Large intestine (tissue), 3 donors: ENCODE results near the gene TMEM115. TPM values are rescaled to one million over a fixed set of nuclear protein-coding genes. Genes with fewer than 3 reads are reported as not detected.
"Not testable (repeated sequence)": the region's sequence is repeated elsewhere in the genome, so short reads cannot be mapped to it uniquely, and the experiment has no call there.

Source experiments
- DNase-seq, 2 donors: peaks; one replicate each; pipeline versions ENCODE4 v3.0.0 to v3.0.0-alpha.2; 2013
- H3K27ac ChIP-seq: one replicate; pipeline ENCODE4 v1.5.1; 2013; ENCODE audit warnings: low read length
- H3K27me3 ChIP-seq: 2 replicates; pipeline ENCODE4 v1.6.1; 2013; ENCODE audit warnings: low read length; ENCODE audit not compliant: control insufficient read depth, insufficient read depth
- H3K36me3 ChIP-seq: 2 replicates; pipeline ENCODE4 v1.6.1; 2013; ENCODE audit warnings: low read length; ENCODE audit not compliant: control insufficient read depth, insufficient read depth
- H3K4me1 ChIP-seq: one replicate; pipeline ENCODE4 v1.6.1; 2013; ENCODE audit warnings: low read length; ENCODE audit not compliant: control insufficient read depth, insufficient read depth
- H3K4me3 ChIP-seq: one replicate; pipeline ENCODE4 v1.5.1; 2013; ENCODE audit warnings: low read length
- H3K9me3 ChIP-seq: one replicate; pipeline ENCODE4 v1.6.1; 2013; ENCODE audit warnings: mild to moderate bottlenecking, low read depth, low read length, moderate library complexity; ENCODE audit not compliant: control insufficient read depth
- WGBS: methylation state at CpG from one replicate; pipeline ENCODE4 v1.1.5; 2013; ENCODE audit warnings: low lambda C conversion rate; ENCODE audit not compliant: insufficient coverage; 5-methylcytosine and 5-hydroxymethylcytosine counted together
- polyA plus RNA-seq: library from polyadenylated mRNA; unstranded; fragments of 120-200 nt; gene quantifications from one replicate; pipeline ENCODE4 v1.2.1, GENCODE V29; 2013

The TMEM115 gene
- polyA plus RNA-seq, 1 donor, result 44.2 TPM

- H3K4me1 ChIP-seq, result peaks cover 57% of the 10 kb centered on the region
- no peaks in the 10 kb centered on the region for H3K9me3 ChIP-seq
- H3K4me3 ChIP-seq, result no peak overlapping the region
- H3K36me3 ChIP-seq, result peaks cover 47% of the 10 kb centered on the region
- DNase-seq, result no peak
- WGBS, result no CpG with 5 or more reads among the region's 11 CpGs
- H3K27ac ChIP-seq, result no peak overlapping the region
- no peaks in the 10 kb centered on the region for H3K27me3 ChIP-seq
Observed at GRCh38 chr3:50318163-50318562, 41.2 kb downstream of the TMEM115 start.

- no CpG with 5 or more reads among the region's 6 CpGs for WGBS
- no peak for DNase-seq
- Histone ChIP-seq H3K4me3 (no peak overlapping the region), H3K27ac (peak overlapping the region; percentile 80), H3K9me3 (no peaks in the 10 kb centered on the region), H3K36me3 (peaks cover 47% of the 10 kb centered on the region), H3K27me3 (no peaks in the 10 kb centered on the region), H3K4me1 (peaks cover 49% of the 10 kb centered on the region)
Observed at GRCh38 chr3:50317300-50317699, 42.0 kb downstream of the TMEM115 start.

DNA sequence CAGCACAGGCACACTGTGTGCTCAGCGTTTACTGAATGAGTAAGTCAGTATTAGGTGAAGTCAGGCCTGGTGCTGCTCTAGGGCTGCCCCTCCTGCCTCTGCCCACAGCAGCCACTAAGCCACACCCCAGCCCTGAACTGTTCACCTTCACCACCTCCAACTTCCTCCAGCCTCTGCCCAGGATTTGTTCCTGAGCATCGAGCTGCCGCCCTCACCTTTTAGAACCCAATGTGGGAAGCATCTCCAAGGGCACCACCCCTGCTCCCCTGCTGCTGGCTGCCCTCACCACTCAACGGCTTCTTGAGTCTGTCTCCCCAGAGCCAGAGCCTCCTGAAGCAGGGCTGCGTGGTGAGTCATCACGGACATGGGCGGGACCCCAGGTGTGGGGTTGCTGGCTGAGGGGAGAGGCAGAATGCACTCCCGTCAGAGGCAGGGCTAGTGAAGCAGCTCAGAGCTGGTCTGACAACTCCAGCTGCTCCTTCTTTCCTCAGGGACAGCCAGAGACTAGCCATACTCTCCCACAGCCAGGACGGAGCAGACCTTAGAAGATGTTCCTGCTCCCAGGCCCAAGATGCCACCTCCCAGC is 42.6 kb downstream of the TMEM115 start:
- WGBS, result no CpG with 5 or more reads among the region's 9 CpGs
- Histone ChIP-seq H3K27me3 (no peaks in the 10 kb centered on the region), H3K4me1 (peaks cover 44% of the 10 kb centered on the region), H3K27ac (peak overlapping the region; percentile 80), H3K36me3 (peaks cover 47% of the 10 kb centered on the region), H3K4me3 (no peak overlapping the region), H3K9me3 (no peaks in the 10 kb centered on the region)
- DNase-seq, result peak; percentile 80 to 88

GRCh38 chr3:50314816-50315215 is 44.5 kb downstream of the TMEM115 start:
- H3K36me3 ChIP-seq, result peaks cover 45% of the 10 kb centered on the region
- peaks cover 37% of the 10 kb centered on the region for H3K4me1 ChIP-seq
- H3K9me3 ChIP-seq, result no peaks in the 10 kb centered on the region
- no peaks in the 10 kb centered on the region for H3K27me3 ChIP-seq
- H3K27ac ChIP-seq, result no peak overlapping the region
- H3K4me3 ChIP-seq, result no peak overlapping the region
- no peak for DNase-seq
- 100% methylated on average over 1 of the region's 4 CpGs for whole genome bisulfite sequencing

DNA sequence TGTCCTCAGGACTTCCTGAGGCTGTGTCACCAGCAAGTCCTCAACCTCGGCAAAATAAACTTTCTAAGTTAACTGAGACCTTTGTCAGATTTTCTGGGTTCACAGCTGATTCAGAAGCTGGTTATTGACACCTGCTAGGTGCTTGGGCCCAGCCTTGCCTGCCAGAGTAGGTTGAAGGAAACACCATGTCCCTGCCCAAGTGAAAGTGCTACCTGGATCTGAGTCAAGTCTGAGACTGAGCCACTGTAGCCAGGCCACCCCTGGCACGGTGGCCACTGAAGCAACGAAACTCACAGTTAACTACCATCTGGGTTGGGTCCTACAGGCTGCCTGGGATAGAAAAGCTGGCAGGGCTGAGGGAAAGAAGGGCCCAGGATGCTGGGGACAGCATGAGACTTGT is 45.0 kb downstream of the TMEM115 start:
- no peak overlapping the region for H3K27ac ChIP-seq
- no peak for DNase-seq
- no CpG with 5 or more reads among the region's 3 CpGs for WGBS
- no peaks in the 10 kb centered on the region for H3K27me3 ChIP-seq
- H3K9me3 ChIP-seq, result peaks cover under 1% of the 10 kb centered on the region
- no peak overlapping the region for H3K4me3 ChIP-seq
- peaks cover 33% of the 10 kb centered on the region for H3K4me1 ChIP-seq
- H3K36me3 ChIP-seq, result peaks cover 41% of the 10 kb centered on the region

GRCh38 chr3:50312041-50312440 is 47.3 kb downstream of the TMEM115 start:
- Histone ChIP-seq H3K9me3 (peaks cover 22% of the 10 kb centered on the region), H3K36me3 (peaks cover 18% of the 10 kb centered on the region)
- no CpG with 5 or more reads among the region's 32 CpGs for WGBS
- not testable (repeated sequence) for H3K27ac ChIP-seq, DNase-seq, H3K4me3 ChIP-seq, H3K4me1 ChIP-seq, H3K27me3 ChIP-seq

Other genes with a start within 250 kb of the TMEM115 start
- 8.9 TPM for gene SEMA3F, start 204.2 kb downstream of the TMEM115 start, polyA plus RNA-seq
- not detected for gene GNAT1, start 167.9 kb downstream of the TMEM115 start, polyA plus RNA-seq
- gene SLC38A3, start 154.2 kb downstream of the TMEM115 start, polyA plus RNA-seq, result 2.0 TPM
- 118 TPM for gene GNAI2, start 123.3 kb downstream of the TMEM115 start, polyA plus RNA-seq
- gene SEMA3B, start 90.4 kb downstream of the TMEM115 start, polyA plus RNA-seq, result 87.0 TPM
- gene LSMEM2, start 80.4 kb downstream of the TMEM115 start, polyA plus RNA-seq, result 0.25 TPM
- gene IFRD2, start 67.1 kb downstream of the TMEM115 start, polyA plus RNA-seq, result 55.4 TPM
- 2.7 TPM for gene HYAL3, start 60.1 kb downstream of the TMEM115 start, polyA plus RNA-seq
- 9.6 TPM for gene NAA80, start 60.1 kb downstream of the TMEM115 start, polyA plus RNA-seq
- gene HYAL1, start 55.9 kb downstream of the TMEM115 start, polyA plus RNA-seq, result 2.1 TPM
- 37.2 TPM for gene HYAL2, start 36.8 kb downstream of the TMEM115 start, polyA plus RNA-seq
- 28.0 TPM for gene TUSC2, start 31.3 kb downstream of the TMEM115 start, polyA plus RNA-seq
- 19.5 TPM for gene RASSF1, start 18.7 kb downstream of the TMEM115 start, polyA plus RNA-seq
- 0.99 TPM for gene ZMYND10, start 13.8 kb downstream of the TMEM115 start, polyA plus RNA-seq
- gene NPRL2, start 8.7 kb downstream of the TMEM115 start, polyA plus RNA-seq, result 20.7 TPM
- gene CYB561D2, start 8.7 kb downstream of the TMEM115 start, polyA plus RNA-seq, result 20.6 TPM
- gene CACNA2D2, start 144.1 kb upstream of the TMEM115 start, polyA plus RNA-seq, result 7.5 TPM
- gene C3orf18, start 208.2 kb upstream of the TMEM115 start, polyA plus RNA-seq, result 6.8 TPM
- gene HEMK1, start 210.0 kb upstream of the TMEM115 start, polyA plus RNA-seq, result 29.9 TPM